Activated naive CD8-positive, alpha-beta T cell treated with anti-CD3 and anti-CD28 coated beads for 36 hours (primary cell): ENCODE data around the gene EPB41L1. TPM values are rescaled to one million over a fixed set of nuclear protein-coding genes. Genes with fewer than 3 reads are reported as not detected.

Source experiments
- DNase-seq: peaks from one replicate; pipeline ENCODE4 v3.0.0; 2021
- H3K27ac Mint-ChIP-seq: one replicate; pipeline ENCODE4 v1.8.0; 2022; ENCODE audit warnings: mild to moderate bottlenecking, moderate library complexity, mixed read lengths
- H3K27me3 Mint-ChIP-seq: one replicate; pipeline ENCODE4 v1.8.0; 2022; ENCODE audit warnings: mild to moderate bottlenecking, mixed read lengths
- H3K36me3 Mint-ChIP-seq: one replicate; pipeline ENCODE4 v1.8.0; 2021; ENCODE audit warnings: mild to moderate bottlenecking, mixed read lengths
- H3K4me1 Mint-ChIP-seq: one replicate; pipeline ENCODE4 v1.8.0; 2021; ENCODE audit warnings: mixed read lengths
- H3K4me3 Mint-ChIP-seq: one replicate; pipeline ENCODE4 v1.8.0; 2022; ENCODE audit warnings: mild to moderate bottlenecking, moderate library complexity, mixed read lengths
- H3K9me3 Mint-ChIP-seq: one replicate; pipeline ENCODE4 v1.8.0; 2022; ENCODE audit warnings: mixed read lengths
- total RNA-seq, 2 experiments: library from RNA; stranded (reverse); gene quantifications; one replicate each; pipeline ENCODE4 v1.2.3, GENCODE V29; 2021

EPB41L1 gene
- total RNA-seq, 2 experiments from 2014 or later = 0.84 to 0.99 TPM

GRCh38 chr20:36157610-36158009, 3.1 kb downstream of the EPB41L1 start:
- no peak overlapping the region for H3K4me3 Mint-ChIP-seq
- peaks cover 15% of the 10 kb centered on the region for H3K27me3 Mint-ChIP-seq
- DNase-seq = no peak
- no peaks in the 10 kb centered on the region for H3K36me3 Mint-ChIP-seq
- H3K9me3 Mint-ChIP-seq = no peaks in the 10 kb centered on the region
- H3K27ac Mint-ChIP-seq = no peak overlapping the region
- peaks cover 5% of the 10 kb centered on the region for H3K4me1 Mint-ChIP-seq

DNA sequence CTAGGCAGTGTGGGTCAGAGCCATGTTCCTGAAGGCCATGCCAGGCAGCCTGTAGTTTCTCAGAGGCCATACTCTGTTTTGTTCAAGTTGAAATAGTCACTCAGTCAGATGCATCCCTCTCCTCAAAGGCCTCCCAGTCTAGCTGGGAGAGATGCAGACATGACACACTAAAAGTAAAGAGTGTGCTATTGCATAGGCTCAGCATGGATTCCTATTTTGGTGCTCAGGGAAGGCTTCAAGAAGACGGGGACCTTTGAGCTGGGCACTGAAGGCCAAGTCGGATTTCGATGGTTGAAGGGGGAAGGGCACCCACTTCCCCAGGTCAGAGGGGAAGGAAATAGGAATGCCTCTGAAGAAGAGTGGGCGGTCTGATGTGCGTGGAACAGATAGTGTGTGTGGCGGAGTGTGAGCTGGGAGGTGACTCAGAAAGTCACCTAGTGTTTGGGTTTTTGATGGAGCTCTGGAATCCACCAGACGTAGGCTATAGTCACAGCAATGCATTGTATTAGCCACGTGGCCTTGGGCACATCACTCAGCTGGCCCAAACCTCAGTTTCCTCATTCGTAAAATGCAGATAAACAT, 3.7 kb downstream of the EPB41L1 start:
- Mint-ChIP-seq H3K27ac (no peak overlapping the region), H3K27me3 (peaks cover 16% of the 10 kb centered on the region), H3K9me3 (no peaks in the 10 kb centered on the region), H3K4me3 (no peak overlapping the region), H3K4me1 (peaks cover 5% of the 10 kb centered on the region), H3K36me3 (no peaks in the 10 kb centered on the region)
- no peak for DNase-seq

DNA sequence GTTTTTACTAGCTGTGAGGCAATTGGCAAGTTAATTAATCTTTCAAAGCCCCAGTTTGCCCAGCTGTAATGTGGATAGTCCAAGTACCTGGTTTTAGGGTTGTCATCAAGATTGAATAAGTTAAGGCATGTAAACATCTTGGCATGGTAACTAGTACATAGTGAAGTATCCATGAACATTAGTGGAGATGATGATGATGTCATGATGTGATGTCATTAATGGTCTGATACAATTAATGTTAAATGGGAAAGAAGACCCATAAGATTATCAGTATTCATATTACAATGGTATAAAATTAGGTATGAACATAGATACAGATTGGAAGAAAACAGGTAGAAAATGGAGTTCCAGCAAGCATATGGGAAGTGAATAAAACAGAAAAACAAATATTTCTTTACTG, 5.3 kb downstream of the EPB41L1 start:
- no peak for DNase-seq
- H3K27ac Mint-ChIP-seq = no peak overlapping the region
- peaks cover 5% of the 10 kb centered on the region for H3K4me1 Mint-ChIP-seq
- no peaks in the 10 kb centered on the region for H3K36me3 Mint-ChIP-seq
- peaks cover 16% of the 10 kb centered on the region for H3K27me3 Mint-ChIP-seq
- no peaks in the 10 kb centered on the region for H3K9me3 Mint-ChIP-seq
- H3K4me3 Mint-ChIP-seq = no peak overlapping the region

DNA sequence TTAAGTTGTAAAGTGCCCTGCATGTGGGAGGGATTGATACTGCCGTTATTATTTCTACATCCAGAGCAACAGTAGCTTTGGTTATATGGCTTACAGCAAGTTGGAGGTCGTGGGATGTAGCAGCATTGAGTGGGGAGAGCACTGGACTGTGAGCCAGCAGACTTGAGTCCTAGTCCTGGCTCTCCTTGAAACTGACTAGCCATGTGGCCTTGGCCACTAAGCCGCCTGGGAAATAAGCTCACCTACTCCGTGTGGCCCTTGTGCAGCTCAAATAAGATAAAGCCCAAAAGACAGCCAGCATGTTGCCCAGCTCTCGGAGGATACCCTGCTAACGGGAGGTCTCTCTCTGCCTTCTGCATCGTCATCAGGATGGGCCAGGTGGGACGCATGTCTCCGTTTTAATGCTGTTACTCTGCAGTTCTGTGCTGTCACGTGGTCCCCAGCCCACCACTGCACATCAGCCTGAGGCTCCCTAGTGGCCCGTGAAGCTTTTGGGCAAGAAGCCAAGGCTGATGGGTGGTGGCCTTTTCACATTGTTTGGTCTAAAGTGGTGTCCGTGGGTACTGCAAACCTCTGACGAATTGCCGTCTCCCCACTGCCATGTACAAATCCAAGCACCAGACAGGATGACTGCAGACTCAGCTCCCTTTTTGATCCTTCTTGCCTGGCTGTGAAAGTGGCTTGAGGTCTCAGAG, 7.9 kb downstream of the EPB41L1 start:
- no peaks in the 10 kb centered on the region for H3K9me3 Mint-ChIP-seq
- DNase-seq = no peak
- no peak overlapping the region for H3K27ac Mint-ChIP-seq
- no peaks in the 10 kb centered on the region for H3K36me3 Mint-ChIP-seq
- H3K27me3 Mint-ChIP-seq = peaks cover 8% of the 10 kb centered on the region
- no peaks in the 10 kb centered on the region for H3K4me1 Mint-ChIP-seq
- no peak overlapping the region for H3K4me3 Mint-ChIP-seq

DNA sequence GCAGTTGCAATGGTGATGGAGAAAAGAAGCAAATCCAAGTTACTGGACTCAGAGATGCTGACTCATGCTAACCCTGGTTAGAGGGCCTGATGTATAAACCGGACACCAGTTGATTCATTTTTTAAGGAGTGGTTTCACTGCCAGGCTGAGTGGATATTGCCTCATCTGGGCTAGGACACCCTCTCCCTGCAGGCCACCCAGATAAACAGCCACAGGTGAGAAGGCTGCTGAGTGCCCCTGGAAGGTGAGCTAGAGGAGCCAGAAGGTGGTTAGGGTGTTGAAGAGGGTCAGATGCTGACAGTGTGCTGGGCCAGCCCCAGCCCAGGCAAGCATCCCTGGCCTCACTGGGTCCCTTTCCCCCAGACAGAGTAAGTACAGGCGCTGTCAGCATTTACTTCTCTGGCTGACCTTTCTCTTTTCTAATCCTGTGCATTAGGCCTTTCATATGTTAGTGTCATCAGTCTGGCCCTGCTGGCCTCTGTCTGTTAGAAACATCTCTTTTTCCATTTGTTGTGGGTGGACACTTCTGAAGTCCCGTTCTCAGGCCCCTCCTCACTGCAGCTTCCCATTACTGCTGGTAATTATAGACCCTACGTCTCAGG, 13.5 kb downstream of the EPB41L1 start:
- H3K9me3 Mint-ChIP-seq = no peaks in the 10 kb centered on the region
- no peaks in the 10 kb centered on the region for H3K4me1 Mint-ChIP-seq
- H3K27me3 Mint-ChIP-seq = peaks cover 7% of the 10 kb centered on the region
- no peak for DNase-seq
- no peak overlapping the region for H3K4me3 Mint-ChIP-seq
- H3K36me3 Mint-ChIP-seq = no peaks in the 10 kb centered on the region
- no peak overlapping the region for H3K27ac Mint-ChIP-seq

- no peaks in the 10 kb centered on the region for H3K9me3 Mint-ChIP-seq
- H3K36me3 Mint-ChIP-seq = no peaks in the 10 kb centered on the region
- no peak overlapping the region for H3K4me3 Mint-ChIP-seq
- DNase-seq = no peak
- H3K4me1 Mint-ChIP-seq = no peaks in the 10 kb centered on the region
- peaks cover 14% of the 10 kb centered on the region for H3K27me3 Mint-ChIP-seq
- no peak overlapping the region for H3K27ac Mint-ChIP-seq
These were observed 16.1 kb downstream of the EPB41L1 start for GRCh38 chr20:36170542-36171215.

- Mint-ChIP-seq H3K9me3 (no peaks in the 10 kb centered on the region), H3K4me1 (no peaks in the 10 kb centered on the region), H3K4me3 (no peak overlapping the region), H3K27me3 (peaks cover 9% of the 10 kb centered on the region), H3K36me3 (no peaks in the 10 kb centered on the region), H3K27ac (no peak overlapping the region)
- peak; percentile 7 for DNase-seq
These were observed 19.0 kb downstream of the EPB41L1 start for GRCh38 chr20:36173451-36173933.

GRCh38 chr20:36175016-36175415, 20.5 kb downstream of the EPB41L1 start:
- no peak overlapping the region for H3K4me3 Mint-ChIP-seq
- H3K36me3 Mint-ChIP-seq = no peaks in the 10 kb centered on the region
- no peak overlapping the region for H3K27ac Mint-ChIP-seq
- no peaks in the 10 kb centered on the region for H3K4me1 Mint-ChIP-seq
- no peak for DNase-seq
- no peaks in the 10 kb centered on the region for H3K9me3 Mint-ChIP-seq
- peaks cover 9% of the 10 kb centered on the region for H3K27me3 Mint-ChIP-seq

DNA sequence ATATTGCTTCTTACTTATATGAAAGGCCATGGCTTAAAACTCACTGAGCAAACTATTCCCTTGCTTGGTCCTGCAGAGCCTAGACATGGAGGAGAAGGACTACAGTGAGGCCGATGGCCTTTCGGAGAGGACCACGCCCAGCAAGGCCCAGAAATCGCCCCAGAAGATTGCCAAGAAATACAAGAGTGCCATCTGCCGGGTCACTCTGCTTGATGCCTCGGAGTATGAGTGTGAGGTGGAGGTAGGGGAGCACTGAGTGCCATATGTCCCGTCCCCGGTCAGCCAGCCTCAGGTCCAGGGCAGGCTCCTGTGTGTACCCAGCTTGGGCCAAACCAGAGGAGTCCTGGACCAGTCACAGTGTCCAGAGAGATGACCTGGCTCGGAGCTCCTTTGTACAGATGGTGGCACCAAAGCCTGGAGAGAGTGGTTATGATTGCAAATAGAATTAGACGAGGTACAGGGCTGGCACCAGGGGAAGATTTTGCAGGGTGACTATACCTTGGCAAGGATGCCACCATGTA, 21.0 kb downstream of the EPB41L1 start:
- H3K27ac Mint-ChIP-seq = no peak overlapping the region
- H3K4me1 Mint-ChIP-seq = no peaks in the 10 kb centered on the region
- H3K9me3 Mint-ChIP-seq = no peaks in the 10 kb centered on the region
- peaks cover 9% of the 10 kb centered on the region for H3K27me3 Mint-ChIP-seq
- no peak for DNase-seq
- H3K4me3 Mint-ChIP-seq = no peak overlapping the region
- no peaks in the 10 kb centered on the region for H3K36me3 Mint-ChIP-seq

DNA sequence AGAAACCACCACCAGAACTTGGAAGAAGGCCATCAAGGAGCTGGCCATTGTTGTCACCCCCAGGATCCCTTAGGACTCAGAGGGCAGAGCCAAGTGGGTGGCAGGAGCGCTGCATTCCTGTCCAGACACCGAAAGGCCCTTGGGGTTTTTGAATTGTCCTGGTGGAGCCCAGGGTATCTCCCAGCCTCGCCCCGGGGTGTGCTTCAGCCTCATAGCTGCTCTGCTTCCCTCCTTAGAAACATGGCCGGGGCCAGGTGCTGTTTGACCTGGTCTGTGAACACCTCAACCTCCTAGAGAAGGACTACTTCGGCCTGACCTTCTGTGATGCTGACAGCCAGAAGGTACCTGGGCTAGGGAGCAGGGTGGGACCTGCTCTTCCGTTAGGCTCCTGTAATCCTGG, 23.2 kb downstream of the EPB41L1 start:
- no peak for DNase-seq
- Mint-ChIP-seq H3K27me3 (peaks cover 9% of the 10 kb centered on the region), H3K4me1 (no peaks in the 10 kb centered on the region), H3K9me3 (no peaks in the 10 kb centered on the region), H3K4me3 (no peak overlapping the region), H3K36me3 (no peaks in the 10 kb centered on the region), H3K27ac (no peak overlapping the region)

DNA sequence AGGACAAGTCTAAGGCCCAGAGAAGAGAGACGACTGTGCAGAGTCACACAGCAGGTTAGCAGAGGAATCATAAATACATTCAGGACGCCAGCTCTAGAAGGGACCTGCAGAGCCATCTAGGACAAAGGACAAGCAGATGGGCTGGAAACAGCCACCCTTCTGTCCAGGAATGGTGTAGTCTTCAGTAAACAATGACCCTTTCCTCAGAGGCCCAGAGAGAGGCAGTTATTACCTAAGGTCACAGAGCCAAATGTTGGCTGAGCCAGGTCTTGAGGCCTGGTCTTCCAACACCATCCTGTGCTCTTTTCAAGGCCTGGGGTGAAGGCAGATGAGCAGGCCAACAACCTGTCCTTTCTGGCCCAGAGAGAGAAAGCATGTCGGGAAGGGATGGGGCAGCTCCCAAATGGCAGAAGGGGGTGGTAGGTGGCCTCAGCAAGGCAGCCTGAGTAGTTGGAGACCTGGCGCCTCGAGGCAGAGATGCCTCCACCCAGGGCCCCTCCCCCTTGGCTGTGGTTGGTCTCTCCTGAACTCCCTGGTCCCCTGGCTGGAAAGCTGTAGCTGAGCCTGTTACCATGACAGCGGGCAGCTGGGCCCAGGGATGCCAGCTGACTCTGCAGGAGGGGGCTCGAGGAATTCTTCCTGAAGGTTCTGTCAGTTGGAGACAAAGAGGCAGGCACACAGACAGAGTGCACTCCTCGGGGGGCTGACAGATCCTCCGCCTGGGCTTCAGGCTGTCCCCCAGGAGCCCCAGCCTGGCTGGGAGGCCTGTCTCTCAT, 24.8 kb downstream of the EPB41L1 start:
- no peaks in the 10 kb centered on the region for H3K9me3 Mint-ChIP-seq
- no peak overlapping the region for H3K27ac Mint-ChIP-seq
- H3K36me3 Mint-ChIP-seq = no peaks in the 10 kb centered on the region
- DNase-seq = no peak
- no peak overlapping the region for H3K4me3 Mint-ChIP-seq
- no peaks in the 10 kb centered on the region for H3K4me1 Mint-ChIP-seq
- H3K27me3 Mint-ChIP-seq = no peaks in the 10 kb centered on the region

GRCh38 chr20:36180323-36180722, 25.8 kb downstream of the EPB41L1 start:
- no peak overlapping the region for H3K4me3 Mint-ChIP-seq
- no peak for DNase-seq
- H3K9me3 Mint-ChIP-seq = no peaks in the 10 kb centered on the region
- no peaks in the 10 kb centered on the region for H3K36me3 Mint-ChIP-seq
- H3K4me1 Mint-ChIP-seq = no peaks in the 10 kb centered on the region
- H3K27me3 Mint-ChIP-seq = no peaks in the 10 kb centered on the region
- no peak overlapping the region for H3K27ac Mint-ChIP-seq

- Mint-ChIP-seq H3K9me3 (no peaks in the 10 kb centered on the region), H3K27me3 (no peaks in the 10 kb centered on the region), H3K4me3 (no peak overlapping the region), H3K36me3 (no peaks in the 10 kb centered on the region), H3K27ac (no peak overlapping the region), H3K4me1 (no peaks in the 10 kb centered on the region)
- no peak for DNase-seq
These were observed 27.5 kb downstream of the EPB41L1 start for GRCh38 chr20:36181934-36182603.

DNA sequence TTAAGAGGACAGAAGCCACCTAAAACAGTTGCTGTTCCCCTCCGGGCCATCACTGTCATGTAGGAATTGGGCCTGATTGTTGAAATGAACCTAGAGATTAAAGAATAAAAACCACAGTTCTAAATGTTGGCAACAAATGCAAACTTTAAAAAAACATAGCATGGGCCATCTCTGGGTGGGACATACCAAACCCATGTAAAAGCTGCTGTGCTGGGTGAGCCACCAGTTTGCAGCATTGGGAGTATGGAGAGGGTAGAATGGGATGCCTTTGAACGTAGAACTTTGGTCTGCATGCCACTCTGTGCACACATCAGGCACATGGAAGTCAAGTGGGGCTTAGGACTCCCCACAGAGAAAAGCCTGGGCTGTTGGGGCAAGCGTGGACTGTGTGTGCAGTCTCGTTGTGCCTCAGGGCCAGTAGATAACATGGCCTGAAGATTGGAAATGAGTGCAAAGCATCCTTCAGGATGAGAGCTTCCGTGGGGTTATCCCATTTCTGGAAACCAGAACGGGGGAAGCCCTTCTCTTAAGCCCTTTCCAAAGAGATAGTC, 28.1 kb downstream of the EPB41L1 start:
- Mint-ChIP-seq H3K9me3 (no peaks in the 10 kb centered on the region), H3K27ac (no peak overlapping the region), H3K27me3 (no peaks in the 10 kb centered on the region), H3K4me3 (no peak overlapping the region), H3K4me1 (no peaks in the 10 kb centered on the region), H3K36me3 (no peaks in the 10 kb centered on the region)
- DNase-seq = no peak
